Stimulated activated CD4-positive, alpha-beta T cell treated with anti-CD3 and anti-CD28 coated beads, Interleukin-12 subunit alpha, Interleukin-12 subunit beta, amount 100 ng/mL, for 48 hours (primary cell): ENCODE data around the gene LYPD6.
"Not testable (repeated sequence)": the region's sequence is repeated elsewhere in the genome, so short reads cannot be mapped to it uniquely, and the experiment has no call there.

Source experiments
- DNase-seq, 3 donors: peaks; one replicate each; pipeline ENCODE4 v3.0.0-alpha.2; 2020; ENCODE audit warnings: low read depth in 2 of 3, low spot score in 1 of 3

LYPD6 gene

GRCh38 chr2:149449017-149449416 lies 118.6 kb downstream of the LYPD6 start:
- no peak for DNase-seq

GRCh38 chr2:149451417-149452165 lies 121.2 kb downstream of the LYPD6 start:
- no peak for DNase-seq

DNA sequence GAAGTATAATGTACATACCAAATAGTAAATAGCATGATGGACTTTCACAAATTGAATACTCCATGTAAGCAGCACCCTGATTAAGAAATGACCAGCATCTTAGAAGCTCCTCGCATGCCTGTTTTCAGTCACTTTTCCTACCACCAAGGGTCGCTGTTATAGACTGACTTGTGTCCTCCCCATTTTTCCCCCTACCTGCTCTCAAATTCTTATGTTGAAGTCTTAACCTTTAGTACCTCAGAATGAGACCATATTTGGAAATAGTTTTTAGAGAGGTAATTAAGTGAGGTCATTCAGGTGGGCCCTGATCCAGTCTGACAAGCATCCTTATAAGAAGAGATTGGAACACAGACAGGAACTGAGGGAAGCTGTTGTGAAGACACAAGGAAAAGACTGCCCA lies 125.9 kb downstream of the LYPD6 start:
- no peak for DNase-seq

DNA sequence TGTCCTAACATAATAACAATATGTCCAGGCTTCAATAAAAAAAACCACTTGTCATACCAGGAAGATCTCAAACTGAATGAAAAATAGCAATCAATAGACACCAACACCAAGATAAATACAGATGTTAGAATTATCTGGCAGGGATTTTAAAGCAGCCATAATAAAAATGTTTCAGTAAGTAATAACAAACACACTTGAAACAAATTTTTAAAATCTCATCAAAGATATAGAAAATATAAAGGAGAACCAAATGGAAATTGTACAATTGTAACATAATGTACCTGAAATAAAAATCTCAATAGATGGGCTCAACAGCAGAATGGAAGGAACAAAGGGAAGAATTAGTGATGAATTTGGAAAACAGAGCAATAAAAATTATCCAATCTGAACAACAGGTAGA lies 128.1 kb downstream of the LYPD6 start:
- DNase-seq, result no peak

GRCh38 chr2:149463328-149464002 lies 133.1 kb downstream of the LYPD6 start:
- DNase-seq, result no peak

DNA sequence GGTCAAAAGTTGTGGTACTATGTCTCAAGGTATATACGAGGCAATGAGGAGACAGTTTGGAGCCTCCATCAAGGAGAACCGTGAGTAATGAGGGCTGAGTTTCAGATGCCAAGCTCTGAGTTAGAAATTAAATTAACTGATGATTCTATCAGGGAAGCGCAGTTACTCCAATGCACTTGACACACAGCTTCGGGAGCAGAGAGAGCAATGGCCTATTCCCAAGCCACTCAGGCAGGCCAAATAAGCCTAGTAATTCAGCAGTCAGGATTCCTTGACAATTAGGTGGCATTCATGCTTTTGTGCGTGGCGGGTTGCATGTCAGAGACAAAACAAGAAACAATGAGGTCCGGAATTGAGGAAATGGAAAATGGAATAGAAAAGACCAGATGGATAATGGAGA lies 134.0 kb downstream of the LYPD6 start:
- DNase-seq, result no peak

GRCh38 chr2:149465873-149466272 lies 135.5 kb downstream of the LYPD6 start:
- no peak for DNase-seq

- DNase-seq, result no peak
These were observed 136.2 kb downstream of the LYPD6 start for GRCh38 chr2:149466635-149467034.

- no peak for DNase-seq
These were observed 137.0 kb downstream of the LYPD6 start for GRCh38 chr2:149467436-149467835.

- DNase-seq, result no peak
These were observed 138.2 kb downstream of the LYPD6 start for GRCh38 chr2:149468636-149469035.

DNA sequence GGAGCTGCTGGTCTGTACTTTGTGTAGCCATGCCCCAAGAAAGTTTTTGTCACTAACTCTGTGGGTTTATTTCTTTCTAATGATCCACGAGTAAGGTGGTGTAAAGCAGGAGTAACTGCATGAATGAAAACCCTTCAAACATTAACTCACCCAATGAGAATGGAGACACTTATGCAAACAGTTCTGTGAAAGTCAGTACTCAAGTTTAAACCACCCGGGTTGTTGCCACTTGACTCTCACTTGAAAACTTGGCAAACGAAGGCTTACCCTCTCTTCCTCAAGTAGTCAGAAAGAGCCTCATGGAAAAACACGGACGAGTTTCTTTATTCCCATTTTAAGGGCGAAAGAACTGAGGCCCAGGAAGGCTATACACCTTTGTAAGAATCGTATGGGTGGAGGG lies 139.7 kb downstream of the LYPD6 start:
- DNase-seq, result no peak

GRCh38 chr2:149472413-149472812 lies 142.0 kb downstream of the LYPD6 start:
- DNase-seq, result no peak

DNA sequence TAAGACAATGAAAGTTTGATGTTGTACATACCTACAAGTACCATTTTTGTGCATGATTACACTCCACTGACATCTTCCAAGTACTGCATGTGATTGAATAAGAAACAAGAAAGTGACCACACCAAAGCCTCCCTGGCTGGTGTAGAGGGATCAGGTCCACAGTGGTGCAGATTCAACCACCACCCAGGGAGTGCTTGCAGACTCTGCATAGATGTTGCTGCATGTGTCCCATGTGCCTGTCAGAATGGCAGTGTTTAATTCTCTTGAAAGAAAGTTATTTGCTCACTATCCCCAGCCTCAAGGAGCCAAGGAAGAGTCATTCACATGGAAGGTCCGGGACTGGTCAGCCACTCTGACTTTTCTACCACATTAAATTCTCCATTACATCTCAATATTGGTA lies 142.7 kb downstream of the LYPD6 start:
- DNase-seq, result no peak

GRCh38 chr2:149473521-149473920 lies 143.1 kb downstream of the LYPD6 start:
- DNase-seq, result no peak

- DNase-seq, result no peak
These were observed 152.7 kb downstream of the LYPD6 start for GRCh38 chr2:149483004-149483605.

GRCh38 chr2:149486664-149487063 lies 156.3 kb downstream of the LYPD6 start:
- no peak for DNase-seq

DNA sequence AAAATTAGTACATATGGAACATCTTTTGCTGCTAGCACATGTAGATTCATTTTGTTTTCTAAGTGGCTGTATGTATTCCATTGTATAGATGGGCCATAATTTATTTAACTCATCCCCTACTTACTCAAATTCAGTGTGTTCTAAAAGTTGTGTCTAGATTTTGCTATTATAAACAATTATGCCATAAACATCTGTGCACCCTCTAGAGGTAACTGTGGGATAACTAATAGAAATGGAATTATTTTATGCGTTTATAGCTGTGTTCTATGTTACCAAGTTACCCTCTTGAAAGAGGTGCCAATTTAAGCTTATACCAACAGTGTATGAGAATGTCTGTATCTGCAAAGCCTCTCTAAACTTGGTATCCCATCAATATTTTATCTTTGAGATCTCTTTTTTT lies 156.8 kb downstream of the LYPD6 start:
- DNase-seq, result no peak

GRCh38 chr2:149488706-149489440 lies 158.5 kb downstream of the LYPD6 start:
- DNase-seq, result no peak

DNA sequence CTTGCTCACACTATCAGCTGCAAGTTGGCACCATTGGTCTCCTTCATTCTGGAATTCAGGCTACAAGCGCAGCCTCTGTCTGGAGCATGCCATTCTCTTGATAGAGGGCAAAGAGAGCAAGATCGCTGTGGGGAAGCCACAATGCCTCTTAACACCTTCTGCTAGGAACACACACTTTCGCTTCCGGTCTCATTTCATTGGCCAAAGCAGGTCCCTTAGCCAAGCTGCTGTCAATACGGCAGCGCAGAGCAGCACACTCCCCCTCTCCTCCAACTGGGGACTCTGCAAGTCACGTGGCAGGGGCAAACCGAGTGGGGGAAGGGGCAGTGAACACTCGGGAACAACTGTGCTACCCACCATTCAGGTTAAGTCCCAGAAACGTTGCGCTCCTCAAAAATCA lies 159.1 kb downstream of the LYPD6 start:
- DNase-seq, result no peak

DNA sequence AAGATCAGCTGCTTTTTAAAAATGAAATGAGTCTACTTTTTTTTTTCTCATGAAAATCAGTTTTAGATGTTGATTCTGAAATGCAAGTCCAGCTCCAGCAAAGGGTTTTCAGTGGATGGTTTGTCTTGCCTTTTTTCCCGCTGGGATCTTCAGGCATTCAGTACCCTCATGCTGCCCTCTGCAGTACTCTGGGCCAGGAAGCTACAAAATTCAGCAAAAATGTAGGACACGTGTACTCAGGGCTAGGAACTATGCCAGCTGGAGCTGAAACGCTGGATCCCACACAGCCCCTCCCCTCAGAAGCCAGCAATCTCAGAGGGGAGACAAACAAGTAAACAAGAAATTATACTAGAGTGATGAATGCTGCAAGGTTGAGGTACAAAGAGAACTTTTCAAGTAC lies 159.9 kb downstream of the LYPD6 start:
- DNase-seq, result no peak

DNA sequence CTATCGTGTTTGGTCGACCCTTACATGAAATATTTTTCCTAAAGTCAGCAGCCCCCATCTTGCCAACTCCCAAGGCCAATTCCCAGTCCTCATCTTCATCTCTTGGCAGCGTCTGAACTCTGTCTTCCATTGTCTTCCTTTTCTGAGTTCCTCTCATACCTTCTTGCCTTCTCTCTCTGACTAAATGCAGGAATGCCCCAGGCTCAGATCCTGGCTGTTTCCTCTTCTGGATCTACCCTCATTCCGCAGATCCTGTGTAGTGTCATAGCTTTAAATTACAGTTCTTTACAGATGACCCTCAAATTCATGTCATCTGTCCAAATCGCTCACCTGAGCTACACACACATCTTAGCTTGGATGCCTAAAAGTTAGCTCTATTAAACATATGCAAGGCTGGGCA lies 162.5 kb downstream of the LYPD6 start:
- no peak for DNase-seq

DNA sequence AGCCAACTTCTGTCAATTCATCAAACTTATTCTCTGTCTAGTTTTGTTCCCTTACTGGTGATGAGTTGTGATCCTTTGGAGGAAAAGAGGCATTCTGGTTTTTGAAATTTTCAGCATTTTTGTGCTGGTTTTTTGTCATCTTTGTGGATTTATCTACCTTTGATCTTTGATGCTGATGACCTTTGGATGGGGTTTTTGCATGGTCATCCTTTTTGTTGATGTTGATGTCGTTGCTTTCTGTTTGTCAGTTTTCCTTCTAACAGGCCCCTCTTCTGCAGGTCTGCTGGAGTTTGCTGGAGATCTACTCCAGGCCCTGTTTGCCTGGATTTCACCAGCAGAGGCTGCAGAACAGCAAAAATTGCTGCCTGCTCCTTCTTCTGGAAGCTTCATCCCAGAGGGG lies 168.8 kb downstream of the LYPD6 start:
- not testable (repeated sequence) for DNase-seq
